OCI-LY7 (cell line): Measurements from ENCODE around the gene STOML2.

ENCODE experiments used
- EZH2phosphoT487 ChIP-seq: fragments of 200-600 bp; sonication (generic); IDR thresholded peaks from 2 replicates; pipeline ENCODE4 v1.6.1; 2018; ENCODE audit warnings: low read depth, borderline replicate concordance, mild to moderate bottlenecking, mixed run types, antibody characterized with exemption, low read length, moderate library complexity, mixed read lengths
- TF ChIP-seq, protein P1 (sequence below): fragments of 200-600 bp; sonication (generic); conservative IDR thresholded peaks from 2 replicates; pipeline ENCODE4 v1.5.1; 2014; ENCODE audit warnings: mild to moderate bottlenecking, antibody characterized with exemption, low read length, moderate library complexity, mixed read lengths

DNA sequence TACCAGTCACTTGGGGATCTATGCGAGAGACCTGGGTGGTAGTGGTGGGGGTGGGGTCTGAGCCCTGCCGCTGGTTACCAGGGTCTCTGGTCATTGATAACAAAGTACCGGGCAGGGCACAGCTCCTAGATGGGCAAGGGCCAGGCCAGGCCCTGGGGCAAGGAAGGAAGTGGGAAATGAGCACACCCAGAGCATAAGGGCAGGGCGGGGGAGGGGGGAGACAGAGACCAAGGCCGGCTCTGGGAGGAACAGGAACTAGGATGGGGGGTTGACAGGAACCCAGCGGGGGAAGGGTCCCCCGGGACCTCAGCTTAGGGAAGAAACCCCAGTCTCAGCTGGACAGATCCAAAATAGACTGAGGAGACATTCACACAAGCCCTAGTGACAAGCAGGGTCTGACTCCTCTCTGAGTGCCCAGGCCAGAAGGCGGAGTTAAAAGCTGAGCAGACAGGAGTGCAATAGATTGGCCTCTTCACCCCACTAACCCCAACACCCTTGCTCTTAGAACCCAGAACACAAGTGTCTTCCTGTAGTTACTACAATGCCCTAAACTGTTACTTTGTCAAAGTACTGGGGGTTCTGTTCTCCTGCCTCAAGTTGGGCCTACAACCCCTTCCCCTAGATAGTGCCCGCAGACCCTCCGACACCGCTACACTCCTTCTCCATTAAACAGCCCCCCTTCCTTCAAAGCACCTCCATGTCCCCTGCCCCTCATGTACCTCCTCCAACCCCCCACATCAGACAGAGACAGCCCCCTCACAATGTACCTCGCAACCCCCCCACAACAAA, 12.1 kb upstream of the STOML2 start:
- TF ChIP-seq, protein P1, sequence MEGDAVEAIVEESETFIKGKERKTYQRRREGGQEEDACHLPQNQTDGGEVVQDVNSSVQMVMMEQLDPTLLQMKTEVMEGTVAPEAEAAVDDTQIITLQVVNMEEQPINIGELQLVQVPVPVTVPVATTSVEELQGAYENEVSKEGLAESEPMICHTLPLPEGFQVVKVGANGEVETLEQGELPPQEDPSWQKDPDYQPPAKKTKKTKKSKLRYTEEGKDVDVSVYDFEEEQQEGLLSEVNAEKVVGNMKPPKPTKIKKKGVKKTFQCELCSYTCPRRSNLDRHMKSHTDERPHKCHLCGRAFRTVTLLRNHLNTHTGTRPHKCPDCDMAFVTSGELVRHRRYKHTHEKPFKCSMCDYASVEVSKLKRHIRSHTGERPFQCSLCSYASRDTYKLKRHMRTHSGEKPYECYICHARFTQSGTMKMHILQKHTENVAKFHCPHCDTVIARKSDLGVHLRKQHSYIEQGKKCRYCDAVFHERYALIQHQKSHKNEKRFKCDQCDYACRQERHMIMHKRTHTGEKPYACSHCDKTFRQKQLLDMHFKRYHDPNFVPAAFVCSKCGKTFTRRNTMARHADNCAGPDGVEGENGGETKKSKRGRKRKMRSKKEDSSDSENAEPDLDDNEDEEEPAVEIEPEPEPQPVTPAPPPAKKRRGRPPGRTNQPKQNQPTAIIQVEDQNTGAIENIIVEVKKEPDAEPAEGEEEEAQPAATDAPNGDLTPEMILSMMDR = no peak
- no peak for TF ChIP-seq EZH2phosphoT487
